K562 (cell line): ENCODE data around the gene SS18.

Experiments
- ELF1 ChIP-seq: fragments of 200-800 bp; sonication (Bioruptor generic); IDR thresholded peaks from 2 replicates; pipeline ENCODE4 v1.6.1; 2016; ENCODE audit warnings: missing genetic modification characterization, missing compliant biosample characterization
- FOXM1 ChIP-seq, 2 experiments: fragments of 450-650 bp in 1 of 2; sonication (generic) in 1 of 2; formaldehyde crosslinking in 1 of 2; IDR thresholded peaks; 2 replicates each; pipeline versions ENCODE4 v1.6.1 to v1.9.0; 2017 to 2022; ENCODE audit warnings: low read depth in 2 of 2, mild to moderate bottlenecking in 2 of 2, missing genetic modification reagents in 1 of 2, moderate library complexity in 1 of 2
- MYNN ChIP-seq, 2 experiments: sonication (generic); formaldehyde crosslinking in 1 of 2; IDR thresholded peaks; 2 replicates each; pipeline versions ENCODE4 v1.5.0 to v1.6.1; 2016 to 2020; ENCODE audit warnings: antibody characterized with exemption in 1 of 2, missing genetic modification reagents in 1 of 2
- NFATC3 ChIP-seq: fragments of 450-650 bp; IDR thresholded peaks from 2 replicates; pipeline ENCODE4 v1.6.1; 2017; ENCODE audit warnings: mild to moderate bottlenecking
- TEAD4 ChIP-seq, 2 experiments: sonication (generic) in 1 of 2; formaldehyde crosslinking in 1 of 2; IDR thresholded peaks; 2 replicates each; pipeline versions ENCODE4 v1.6.1 to v1.8.0; 2012 to 2022; ENCODE audit warnings: borderline replicate concordance in 1 of 2, inconsistent platforms in 1 of 2, low read length in 1 of 2, mild to moderate bottlenecking in 1 of 2, missing genetic modification reagents in 1 of 2
- TF ChIP-seq, protein P1 (sequence below), 2 experiments: fragments of 450-650 bp; formaldehyde crosslinking in 1 of 2; IDR thresholded peaks; 2 replicates each; pipeline versions ENCODE4 v1.4.0 to v1.6.1; 2014 to 2020; ENCODE audit warnings: mild to moderate bottlenecking in 2 of 2, borderline replicate concordance in 1 of 2, low read depth in 1 of 2
- TF ChIP-seq, protein P2 (sequence below), 3 experiments: IDR thresholded peaks in 2 of 3; conservative IDR thresholded peaks in 1 of 3; 2 replicates each; pipeline ENCODE4 v1.5.1; 2011 to 2012; ENCODE audit warnings: low read length in 3 of 3, mild to moderate bottlenecking in 3 of 3, control low read depth in 2 of 3, improper control_type of control experiment in 1 of 3, inconsistent platforms in 1 of 3, low read depth in 1 of 3, mixed read lengths in 1 of 3, moderate library complexity in 1 of 3; ENCODE audit not compliant: insufficient read depth in 2 of 3
- TF ChIP-seq, protein P3 (sequence below): fragments of 150-350 bp; IDR thresholded peaks from 2 replicates; pipeline ENCODE4 v1.6.1; 2014; ENCODE audit warnings: low read depth, mild to moderate bottlenecking, low read length, borderline replicate concordance

GRCh38 chr18:26121476-26121875 is 31.1 kb upstream of the SS18 start:
- TF ChIP-seq, protein P1, sequence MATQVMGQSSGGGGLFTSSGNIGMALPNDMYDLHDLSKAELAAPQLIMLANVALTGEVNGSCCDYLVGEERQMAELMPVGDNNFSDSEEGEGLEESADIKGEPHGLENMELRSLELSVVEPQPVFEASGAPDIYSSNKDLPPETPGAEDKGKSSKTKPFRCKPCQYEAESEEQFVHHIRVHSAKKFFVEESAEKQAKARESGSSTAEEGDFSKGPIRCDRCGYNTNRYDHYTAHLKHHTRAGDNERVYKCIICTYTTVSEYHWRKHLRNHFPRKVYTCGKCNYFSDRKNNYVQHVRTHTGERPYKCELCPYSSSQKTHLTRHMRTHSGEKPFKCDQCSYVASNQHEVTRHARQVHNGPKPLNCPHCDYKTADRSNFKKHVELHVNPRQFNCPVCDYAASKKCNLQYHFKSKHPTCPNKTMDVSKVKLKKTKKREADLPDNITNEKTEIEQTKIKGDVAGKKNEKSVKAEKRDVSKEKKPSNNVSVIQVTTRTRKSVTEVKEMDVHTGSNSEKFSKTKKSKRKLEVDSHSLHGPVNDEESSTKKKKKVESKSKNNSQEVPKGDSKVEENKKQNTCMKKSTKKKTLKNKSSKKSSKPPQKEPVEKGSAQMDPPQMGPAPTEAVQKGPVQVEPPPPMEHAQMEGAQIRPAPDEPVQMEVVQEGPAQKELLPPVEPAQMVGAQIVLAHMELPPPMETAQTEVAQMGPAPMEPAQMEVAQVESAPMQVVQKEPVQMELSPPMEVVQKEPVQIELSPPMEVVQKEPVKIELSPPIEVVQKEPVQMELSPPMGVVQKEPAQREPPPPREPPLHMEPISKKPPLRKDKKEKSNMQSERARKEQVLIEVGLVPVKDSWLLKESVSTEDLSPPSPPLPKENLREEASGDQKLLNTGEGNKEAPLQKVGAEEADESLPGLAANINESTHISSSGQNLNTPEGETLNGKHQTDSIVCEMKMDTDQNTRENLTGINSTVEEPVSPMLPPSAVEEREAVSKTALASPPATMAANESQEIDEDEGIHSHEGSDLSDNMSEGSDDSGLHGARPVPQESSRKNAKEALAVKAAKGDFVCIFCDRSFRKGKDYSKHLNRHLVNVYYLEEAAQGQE (IDR thresholded peaks at IDR 0.05; ENCODE audit: borderline replicate concordance), result no peak
- TF ChIP-seq, protein P1 (CRISPR knock-in tag; IDR thresholded peaks at IDR 0.05; ENCODE audit: low read depth), result no peak
- TF ChIP-seq ELF1 (tag), result no peak
- TF ChIP-seq FOXM1 (IDR thresholded peaks at IDR 0.05; ENCODE audit: low read depth), result no peak
- no peak for TF ChIP-seq FOXM1 (CRISPR knock-in tag; IDR thresholded peaks at IDR 0.05; ENCODE audit: low read depth)
- TF ChIP-seq, protein P2, sequence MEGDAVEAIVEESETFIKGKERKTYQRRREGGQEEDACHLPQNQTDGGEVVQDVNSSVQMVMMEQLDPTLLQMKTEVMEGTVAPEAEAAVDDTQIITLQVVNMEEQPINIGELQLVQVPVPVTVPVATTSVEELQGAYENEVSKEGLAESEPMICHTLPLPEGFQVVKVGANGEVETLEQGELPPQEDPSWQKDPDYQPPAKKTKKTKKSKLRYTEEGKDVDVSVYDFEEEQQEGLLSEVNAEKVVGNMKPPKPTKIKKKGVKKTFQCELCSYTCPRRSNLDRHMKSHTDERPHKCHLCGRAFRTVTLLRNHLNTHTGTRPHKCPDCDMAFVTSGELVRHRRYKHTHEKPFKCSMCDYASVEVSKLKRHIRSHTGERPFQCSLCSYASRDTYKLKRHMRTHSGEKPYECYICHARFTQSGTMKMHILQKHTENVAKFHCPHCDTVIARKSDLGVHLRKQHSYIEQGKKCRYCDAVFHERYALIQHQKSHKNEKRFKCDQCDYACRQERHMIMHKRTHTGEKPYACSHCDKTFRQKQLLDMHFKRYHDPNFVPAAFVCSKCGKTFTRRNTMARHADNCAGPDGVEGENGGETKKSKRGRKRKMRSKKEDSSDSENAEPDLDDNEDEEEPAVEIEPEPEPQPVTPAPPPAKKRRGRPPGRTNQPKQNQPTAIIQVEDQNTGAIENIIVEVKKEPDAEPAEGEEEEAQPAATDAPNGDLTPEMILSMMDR (IDR thresholded peaks at IDR 0.05 in 2 of 3, conservative IDR thresholded peaks at IDR 0.05 in 1 of 3; ENCODE audit: insufficient read depth in 2 of 3, low read depth in 1 of 3, low read length in 3 of 3), result no peak
- TF ChIP-seq, protein P3, sequence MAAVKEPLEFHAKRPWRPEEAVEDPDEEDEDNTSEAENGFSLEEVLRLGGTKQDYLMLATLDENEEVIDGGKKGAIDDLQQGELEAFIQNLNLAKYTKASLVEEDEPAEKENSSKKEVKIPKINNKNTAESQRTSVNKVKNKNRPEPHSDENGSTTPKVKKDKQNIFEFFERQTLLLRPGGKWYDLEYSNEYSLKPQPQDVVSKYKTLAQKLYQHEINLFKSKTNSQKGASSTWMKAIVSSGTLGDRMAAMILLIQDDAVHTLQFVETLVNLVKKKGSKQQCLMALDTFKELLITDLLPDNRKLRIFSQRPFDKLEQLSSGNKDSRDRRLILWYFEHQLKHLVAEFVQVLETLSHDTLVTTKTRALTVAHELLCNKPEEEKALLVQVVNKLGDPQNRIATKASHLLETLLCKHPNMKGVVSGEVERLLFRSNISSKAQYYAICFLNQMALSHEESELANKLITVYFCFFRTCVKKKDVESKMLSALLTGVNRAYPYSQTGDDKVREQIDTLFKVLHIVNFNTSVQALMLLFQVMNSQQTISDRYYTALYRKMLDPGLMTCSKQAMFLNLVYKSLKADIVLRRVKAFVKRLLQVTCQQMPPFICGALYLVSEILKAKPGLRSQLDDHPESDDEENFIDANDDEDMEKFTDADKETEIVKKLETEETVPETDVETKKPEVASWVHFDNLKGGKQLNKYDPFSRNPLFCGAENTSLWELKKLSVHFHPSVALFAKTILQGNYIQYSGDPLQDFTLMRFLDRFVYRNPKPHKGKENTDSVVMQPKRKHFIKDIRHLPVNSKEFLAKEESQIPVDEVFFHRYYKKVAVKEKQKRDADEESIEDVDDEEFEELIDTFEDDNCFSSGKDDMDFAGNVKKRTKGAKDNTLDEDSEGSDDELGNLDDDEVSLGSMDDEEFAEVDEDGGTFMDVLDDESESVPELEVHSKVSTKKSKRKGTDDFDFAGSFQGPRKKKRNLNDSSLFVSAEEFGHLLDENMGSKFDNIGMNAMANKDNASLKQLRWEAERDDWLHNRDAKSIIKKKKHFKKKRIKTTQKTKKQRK, result no peak
- no peak for TF ChIP-seq TEAD4 (IDR thresholded peaks at IDR 0.05; ENCODE audit: low read length)
- no peak for TF ChIP-seq TEAD4 (CRISPR knock-in tag; IDR thresholded peaks at IDR 0.05; ENCODE audit: borderline replicate concordance)
- TF ChIP-seq NFATC3, result no peak
- TF ChIP-seq MYNN (IDR thresholded peaks at IDR 0.05), result no peak
- TF ChIP-seq MYNN (CRISPR knock-in tag; IDR thresholded peaks at IDR 0.05), result no peak
